Activated T-cell treated with anti-CD3 and anti-CD28 coated beads for 1 hour (primary cell): Measurements from ENCODE around the gene FRMD4A.
"Not testable (repeated sequence)": the region's sequence is repeated elsewhere in the genome, so short reads cannot be mapped to it uniquely, and the experiment has no call there.

Experiments
- DNase-seq: peaks from one replicate; pipeline ENCODE4 v3.0.0-alpha.2; 2020; ENCODE audit warnings: low read depth

The FRMD4A gene

DNA sequence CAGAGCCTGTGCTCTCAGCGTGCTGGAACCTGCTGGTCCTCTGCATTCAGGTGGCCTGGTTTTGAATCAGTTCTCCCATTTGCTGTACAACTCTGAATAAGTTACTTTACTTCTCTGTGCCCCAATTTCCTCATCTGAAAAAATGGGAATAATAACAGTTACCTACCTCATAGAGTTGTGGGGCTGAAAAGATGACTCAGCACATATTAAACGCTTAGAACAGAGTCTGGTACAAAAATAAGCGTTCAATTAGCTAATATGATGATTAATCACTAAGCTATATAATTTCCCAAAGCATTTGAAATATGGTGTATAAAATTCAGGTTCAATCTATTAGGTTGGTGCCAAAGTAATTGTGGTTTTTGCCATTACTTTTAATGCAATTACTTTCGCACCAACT is 484.8 kb downstream of the FRMD4A start:
- no peak for DNase-seq

DNA sequence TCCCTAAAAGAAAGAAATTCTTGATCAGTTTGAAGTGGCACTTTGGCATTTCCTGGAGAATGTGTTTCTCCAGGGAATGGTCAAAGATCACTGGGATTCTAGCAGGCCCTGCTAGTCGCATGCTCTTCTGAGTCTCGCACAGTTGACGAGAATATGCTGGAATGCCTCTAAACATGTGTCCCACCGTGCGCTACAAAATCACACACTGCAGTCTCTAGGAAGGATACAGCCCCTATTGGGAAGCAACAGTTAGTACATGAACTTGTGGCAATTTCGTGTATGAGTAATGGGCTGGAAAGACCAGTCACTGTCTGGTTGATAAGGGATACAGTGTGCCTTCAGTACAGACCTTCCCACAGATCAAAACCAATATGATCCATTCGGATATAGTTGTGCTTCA is 486.1 kb downstream of the FRMD4A start:
- no peak for DNase-seq

DNA sequence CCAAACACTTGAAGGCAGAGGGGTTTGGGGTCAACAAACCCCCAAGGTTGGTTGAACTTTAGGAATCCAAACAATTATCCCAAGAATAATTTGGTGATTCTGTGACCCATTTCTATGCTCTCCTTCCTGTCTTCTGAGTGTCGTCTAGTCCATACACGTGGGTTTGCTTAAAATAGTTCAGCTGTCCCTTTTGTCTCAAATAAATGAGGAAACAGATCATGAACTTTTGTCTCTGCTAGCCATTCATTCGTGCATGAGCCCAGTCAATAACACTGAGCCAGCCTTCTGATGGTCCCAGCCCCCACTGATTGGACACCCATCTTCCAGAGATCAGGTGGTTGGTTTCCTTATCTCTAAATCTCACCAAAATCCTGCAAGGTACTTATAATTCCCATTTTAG is 488.6 kb downstream of the FRMD4A start:
- DNase-seq: no peak

DNA sequence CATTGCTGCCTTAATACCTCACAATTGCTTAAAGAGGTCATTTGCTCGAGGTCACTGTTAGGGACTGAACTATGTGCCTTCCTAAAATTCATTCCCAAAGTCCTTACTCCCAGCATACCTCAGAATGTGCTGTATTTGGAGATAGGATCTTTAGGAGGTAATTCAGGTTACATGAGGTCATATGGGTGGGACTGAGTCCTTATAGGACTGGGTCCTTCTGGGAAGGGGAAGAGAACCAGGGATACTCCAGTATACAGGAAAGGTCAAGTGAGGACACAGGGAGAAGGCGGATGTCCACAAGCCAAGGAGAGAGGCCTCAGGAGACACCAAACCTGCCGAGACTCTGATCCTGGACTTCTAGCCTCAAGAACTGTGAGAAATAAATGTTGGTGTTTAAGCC is 490.7 kb downstream of the FRMD4A start:
- DNase-seq: no peak

DNA sequence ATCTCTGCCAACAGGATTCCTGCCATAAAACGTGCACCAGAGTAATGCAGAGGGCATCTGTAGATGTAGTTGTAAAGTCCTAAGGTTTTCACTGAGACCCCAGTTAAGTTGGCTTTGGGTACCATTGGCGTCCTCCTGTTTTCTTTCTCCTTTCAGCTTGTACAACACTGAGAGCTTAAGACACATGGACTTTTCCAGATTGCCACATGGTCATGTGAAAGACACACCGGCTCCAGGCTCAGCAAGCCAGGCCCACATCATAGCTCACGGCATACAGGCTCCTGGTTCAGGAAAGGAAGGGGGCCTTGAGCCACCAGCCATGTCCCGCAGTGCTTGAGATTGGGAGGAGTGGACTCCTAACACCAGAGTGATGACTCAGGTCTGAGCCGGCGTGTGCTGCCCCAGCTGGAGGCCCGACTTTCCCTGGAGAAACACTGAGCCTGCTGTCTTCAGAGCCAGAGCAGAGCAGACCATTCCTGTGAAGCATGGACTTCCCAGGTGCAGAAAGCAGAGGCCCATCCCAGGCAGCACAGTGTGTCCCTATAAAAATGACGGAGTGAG is 491.2 kb downstream of the FRMD4A start:
- no peak for DNase-seq

DNA sequence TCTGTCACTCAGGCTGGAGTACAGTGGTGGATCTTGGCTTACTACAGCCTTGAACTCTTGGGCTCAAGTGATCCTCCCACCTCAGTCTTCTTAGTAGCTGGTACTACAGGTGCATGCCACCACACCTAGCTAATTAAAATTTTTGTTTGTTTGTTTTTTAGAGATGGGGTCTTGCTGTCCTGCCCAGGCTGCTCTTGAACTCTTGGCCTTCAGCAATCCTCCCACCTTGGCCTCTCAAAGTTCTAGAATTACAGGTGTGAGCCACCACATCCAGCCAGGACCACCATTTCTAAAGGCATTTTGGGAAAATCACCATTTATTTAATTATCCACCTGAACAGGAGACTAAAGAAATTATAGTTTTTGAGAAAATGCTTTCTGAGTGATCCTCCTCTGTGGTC is 491.7 kb downstream of the FRMD4A start:
- no peak for DNase-seq

DNA sequence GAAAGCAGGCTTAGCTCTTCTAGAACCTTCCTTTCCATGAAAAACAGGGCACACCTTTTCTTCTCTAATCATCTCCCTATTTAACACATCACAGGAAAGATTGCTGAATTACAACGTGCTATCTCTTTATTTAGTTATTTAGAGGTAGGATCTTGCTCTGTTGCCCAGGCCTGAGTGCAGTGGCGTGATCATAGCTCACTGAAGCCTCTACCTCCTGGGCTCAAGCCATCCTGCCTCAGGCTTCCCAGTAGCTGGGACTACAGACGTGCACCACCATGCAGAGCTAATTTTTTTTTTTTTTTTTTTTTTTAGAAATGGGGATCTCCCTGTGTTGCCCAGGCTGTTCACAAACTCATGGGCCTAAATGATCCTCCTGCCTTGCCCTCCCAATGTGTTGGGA is 492.8 kb downstream of the FRMD4A start:
- DNase-seq: no peak

DNA sequence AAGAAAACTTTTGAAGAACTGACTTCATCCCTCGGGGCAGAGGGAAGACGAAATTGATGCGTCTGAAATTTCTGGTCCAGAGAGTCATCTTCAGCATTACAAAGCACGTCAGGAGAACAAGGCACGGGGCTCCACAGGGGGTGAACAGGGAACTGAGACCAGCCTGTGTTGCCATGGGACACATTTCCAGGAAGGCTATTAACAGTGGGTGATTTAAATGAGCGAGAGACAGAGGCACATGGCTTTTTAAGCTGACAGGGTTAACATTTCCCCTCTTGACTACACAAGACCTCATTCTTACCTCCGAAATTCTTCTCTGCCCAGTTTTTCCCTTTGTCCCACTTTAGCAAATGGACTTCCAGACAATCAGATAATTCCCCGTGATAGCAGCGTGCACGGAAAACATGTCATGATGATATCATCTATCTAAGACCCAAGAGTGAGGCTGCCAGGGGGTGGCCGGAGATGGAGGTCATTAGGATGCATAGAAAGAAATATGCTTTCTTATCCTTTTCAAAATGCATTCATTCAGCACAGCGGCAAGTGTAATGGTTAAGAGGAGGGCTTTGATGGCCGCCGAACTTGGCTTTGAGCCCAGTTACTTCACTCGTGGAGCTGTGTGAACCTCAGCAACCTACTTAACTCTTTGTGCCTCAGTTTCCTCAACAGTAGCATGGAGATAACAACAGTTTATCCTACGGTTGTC is 496.0 kb downstream of the FRMD4A start:
- no peak for DNase-seq

DNA sequence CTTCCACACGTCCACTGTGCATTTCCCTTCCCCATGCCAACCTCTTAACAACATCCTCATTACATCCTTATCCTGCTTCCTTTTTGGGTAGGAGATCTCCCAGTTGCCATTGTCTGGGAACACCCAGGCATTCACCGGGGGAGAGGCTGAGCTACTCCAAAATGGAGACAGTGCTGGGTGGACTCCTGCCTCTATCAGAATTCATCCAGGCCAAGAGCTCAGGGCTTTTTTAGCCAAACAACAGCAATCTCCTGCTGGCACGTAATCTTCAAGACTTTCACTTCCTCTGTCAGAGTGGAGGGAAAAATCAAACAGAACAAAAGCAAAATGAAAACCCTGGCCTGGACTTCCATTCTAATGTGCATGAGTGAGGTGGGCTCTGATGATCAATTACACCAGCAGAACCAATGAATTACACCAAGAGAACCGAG is 499.0 kb downstream of the FRMD4A start:
- DNase-seq: no peak

DNA sequence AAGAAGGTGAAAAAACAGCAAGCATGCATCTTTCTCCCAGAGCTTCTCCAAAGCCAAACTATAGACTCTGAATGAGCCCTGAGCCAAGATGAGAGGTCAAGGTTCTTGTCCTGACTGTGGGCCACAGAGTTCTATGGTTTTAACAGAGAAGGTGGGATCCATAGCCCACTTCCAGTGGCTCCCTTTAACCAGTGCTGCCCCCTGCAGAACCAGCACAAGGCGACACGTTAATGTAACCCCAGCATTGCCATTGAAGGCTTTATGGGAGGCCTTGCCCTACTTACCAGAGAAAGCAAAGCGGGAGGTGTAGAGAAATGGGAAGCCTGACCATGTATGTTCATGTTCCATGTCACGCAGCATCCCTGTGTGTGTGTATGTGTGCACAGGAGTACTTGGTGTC is 500.3 kb downstream of the FRMD4A start:
- DNase-seq: no peak

DNA sequence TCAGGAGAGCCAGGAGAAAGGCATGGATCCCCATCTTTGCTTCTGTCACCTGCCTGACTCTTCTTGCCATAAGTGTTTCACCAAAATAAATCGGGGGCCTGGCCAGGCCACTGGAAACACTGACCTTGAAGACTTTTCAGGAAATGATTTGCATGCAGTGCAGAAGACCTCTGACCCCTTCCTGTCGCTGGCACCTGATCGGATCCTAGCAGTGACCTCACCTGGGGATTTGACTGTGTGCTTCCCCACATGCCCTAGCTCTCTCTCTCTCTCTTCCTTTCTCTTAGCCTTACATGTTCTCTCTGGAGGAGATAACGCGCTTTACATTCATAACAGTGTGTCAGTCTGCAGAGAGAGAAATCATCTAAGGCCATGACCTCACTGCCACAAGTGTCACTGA is 500.9 kb downstream of the FRMD4A start:
- no peak for DNase-seq

DNA sequence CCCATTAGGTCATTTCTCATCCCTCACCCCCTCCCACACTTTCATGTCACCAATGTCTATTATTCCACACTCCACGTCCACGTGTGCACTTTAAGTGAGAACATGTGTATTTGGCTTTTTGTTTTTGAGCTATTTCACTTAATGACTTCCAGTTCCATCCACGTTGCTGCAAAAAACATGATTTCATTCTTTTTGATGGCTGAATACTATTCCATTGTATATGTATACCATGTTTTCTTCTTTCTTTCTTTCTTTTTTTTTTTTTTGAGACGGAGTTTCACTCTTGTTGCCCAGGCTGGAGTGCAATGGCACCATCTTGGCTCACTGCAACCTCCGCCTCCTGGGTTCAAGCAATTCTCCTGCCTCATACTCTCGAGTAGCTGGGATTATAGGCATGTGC is 502.4 kb downstream of the FRMD4A start:
- not testable (repeated sequence) for DNase-seq

DNA sequence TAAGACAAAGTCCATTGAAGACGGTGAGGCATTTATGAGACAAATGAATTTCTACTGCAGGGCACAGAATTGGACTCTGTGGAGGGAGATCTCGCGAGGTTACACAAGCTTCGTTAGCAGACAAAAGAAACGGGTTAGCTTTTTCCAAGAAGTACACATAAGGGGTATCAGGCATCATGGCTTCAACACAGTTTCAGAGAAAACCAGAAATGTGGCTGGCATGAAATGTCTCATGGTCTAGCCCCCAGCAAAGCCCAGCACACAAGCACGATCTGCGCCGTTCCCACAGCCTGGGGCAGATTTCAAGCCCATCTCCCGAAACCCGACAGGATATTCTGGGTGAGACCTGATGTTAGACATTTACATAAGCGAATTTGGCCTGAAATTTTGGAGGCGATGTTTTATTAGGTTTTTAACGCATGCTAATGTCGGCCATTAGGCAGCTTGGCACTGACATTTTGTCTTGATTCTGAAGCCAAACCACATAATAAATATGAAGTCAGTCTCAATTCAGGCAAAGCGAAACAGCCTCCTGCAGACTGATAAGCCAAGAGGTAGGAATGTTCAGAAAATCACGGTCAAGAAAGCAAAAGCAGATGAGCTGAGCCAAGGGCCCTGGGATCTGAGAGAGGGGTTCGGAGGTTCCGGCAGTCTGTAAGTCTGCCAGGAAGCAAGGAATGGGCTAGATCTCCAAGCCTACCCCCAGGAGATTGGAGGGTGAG is 503.5 kb downstream of the FRMD4A start:
- no peak for DNase-seq

DNA sequence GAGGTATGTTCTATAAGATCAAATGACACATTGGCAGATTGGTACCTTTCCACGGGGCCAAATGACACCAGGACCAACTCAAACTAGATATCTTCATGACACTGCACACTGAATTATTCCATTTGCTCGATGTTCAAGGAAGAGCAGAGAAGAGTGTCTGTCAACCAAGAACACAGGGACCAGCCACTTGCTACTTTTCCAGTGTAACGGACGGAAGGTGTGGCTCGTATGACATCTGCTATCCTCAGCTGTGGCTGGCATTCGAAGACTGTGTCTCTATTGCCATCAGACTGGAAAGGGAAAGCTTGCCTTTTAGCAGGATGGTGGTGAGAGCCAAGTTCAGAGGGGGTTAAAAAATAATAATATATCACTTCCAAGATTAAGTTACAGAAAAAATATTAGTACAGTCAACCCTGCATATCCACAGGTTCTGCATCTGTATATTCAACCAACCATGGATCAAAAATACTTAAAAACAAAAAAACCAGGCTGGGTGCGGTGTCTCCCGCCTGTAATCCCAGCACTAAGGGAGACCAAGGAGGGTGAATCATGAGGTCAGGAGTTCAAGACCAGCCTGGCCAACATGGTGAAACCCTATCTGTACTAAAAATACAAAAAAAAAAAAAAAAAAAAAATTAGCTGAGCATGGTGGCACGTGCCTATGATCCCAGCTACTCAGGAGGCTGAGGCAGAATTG is 506.9 kb downstream of the FRMD4A start:
- DNase-seq: no peak

DNA sequence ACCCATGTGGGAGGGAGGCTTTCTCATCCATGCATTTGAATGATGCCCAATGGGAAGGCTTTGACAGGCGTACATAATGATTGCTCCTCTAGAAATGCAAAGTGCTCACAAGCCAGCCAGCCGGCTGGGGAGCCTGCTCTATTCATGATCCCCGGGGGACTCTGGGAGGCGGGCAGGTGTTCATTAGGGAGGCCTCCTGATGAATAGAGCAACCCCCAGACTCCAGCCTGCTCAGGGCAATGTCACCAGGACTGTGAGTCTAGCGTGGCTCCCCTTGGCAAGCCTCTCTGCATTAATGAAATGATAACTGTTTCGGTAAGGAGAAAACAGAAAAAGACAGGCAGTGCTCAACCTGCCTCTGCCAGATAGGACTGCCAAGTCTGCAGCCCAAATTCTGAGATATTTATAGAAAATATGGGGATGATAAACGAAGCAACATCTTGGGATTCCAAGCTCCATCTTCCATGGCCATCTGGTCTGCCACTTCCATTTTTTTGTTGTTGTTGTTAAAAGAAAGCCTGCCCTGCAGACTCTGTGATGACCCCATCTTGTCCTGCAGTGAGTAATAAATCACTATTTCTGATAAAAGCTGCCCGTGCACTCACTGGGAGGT is 507.5 kb downstream of the FRMD4A start:
- no peak for DNase-seq

DNA sequence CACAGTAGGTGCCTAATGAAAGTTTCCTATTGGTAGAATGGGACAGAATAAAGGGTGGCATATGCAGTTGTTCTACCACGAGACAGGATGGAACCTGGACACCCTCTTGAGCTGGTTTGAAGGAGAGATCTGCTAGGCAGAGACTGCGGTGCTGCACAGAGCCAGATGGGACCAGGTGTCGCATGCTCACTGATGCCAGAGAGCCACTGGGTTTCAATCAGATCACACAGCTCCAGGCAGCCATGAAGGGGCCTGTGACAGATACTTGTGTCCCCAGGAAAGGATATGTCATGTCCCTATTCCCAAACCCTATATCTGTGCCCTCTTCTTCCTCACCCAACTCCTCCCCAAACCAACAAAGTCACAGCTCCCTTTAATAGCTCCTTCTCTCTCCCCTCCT is 508.2 kb downstream of the FRMD4A start:
- no peak for DNase-seq

DNA sequence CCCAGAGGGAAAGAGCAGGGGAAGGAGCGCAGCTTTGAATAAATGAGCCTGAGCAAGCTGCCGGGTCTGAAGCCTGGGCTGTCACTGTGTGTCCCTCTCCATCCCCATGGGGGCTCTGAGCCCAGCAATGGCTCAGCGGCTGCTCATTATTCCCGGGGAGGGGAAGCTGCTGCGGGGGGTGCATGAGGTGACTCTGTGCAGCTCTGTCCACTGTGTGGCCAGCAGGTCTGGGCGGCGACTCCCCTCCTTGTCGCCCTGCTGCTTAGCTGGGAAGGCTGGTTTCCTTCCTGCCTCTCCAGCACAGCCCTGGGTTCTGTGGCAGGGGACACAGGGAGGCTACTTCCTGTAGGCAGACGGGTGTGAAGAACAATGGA is 509.8 kb downstream of the FRMD4A start:
- DNase-seq: no peak

DNA sequence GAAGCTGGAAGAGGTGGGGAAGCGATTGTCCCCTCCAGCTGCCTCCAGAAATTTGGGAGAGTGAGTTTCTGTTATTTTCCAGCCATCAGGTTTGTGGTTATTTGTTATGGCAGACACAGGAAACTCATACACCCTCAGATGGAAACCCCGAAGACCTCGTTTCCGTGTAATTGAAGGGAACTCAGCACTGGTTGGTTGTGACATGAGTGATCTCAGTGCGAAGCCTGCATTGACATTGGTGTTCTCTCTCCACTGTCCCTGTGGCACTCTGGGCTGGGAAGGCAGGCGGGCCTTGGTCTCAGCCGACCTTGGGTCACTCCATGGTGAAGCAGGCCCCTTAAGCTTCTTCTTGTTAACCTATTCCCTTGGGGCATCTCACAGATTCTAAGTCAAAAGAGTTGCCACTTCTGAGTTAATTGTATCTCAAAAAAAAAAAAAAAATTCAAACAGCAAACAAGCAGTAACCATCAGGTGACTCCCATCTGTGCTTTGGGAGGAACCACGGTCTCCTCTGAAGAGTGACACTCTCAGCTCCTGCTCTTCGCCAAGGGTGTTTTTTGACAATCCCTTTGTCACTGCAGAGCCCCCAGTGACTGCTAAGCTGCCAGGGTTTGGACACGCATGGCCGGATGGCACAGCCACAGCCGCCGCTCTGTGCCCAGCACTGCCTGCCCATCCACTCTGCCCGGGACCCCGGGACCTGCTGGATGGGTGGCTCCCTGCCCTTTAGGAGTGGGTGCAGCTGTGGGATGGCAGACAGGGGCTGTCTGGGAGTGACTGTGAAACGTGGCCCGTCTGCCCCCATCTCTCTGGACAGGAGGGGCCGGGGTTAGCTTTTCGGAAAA is 510.4 kb downstream of the FRMD4A start:
- no peak for DNase-seq

DNA sequence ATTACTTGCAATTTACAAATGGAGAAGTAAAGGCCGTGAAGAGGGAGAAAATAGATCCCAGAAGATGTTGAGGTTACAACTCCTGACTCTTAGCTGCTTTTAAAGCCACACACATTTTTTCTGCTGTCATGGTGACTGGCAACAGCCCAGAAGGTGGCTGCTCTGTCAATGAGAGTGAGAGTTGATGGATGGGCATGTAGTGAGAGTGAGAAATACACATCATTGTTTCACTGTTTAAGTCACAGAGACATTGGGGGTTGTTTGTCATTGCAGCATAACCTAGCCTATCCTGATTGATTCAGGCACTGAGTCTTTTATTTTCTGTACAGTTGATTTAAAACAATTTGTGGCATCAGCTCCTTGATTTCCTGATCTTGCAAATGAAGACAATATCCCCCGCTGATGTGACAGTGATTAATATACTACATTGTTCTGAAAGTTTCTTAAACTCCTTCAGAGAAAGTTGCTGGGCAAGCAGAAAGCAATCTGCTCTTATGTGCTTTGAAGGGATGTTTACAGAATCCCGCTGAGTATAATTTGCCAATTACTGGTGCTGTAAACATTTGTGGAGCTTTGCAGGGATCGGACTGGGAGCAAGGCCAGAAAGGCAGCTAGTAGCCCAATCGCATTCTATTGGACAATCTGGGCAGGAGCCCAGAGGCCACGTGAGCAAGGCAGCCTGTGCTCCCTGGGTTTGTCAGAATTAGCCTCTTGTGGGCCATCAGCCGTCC is 514.4 kb downstream of the FRMD4A start:
- DNase-seq: no peak

DNA sequence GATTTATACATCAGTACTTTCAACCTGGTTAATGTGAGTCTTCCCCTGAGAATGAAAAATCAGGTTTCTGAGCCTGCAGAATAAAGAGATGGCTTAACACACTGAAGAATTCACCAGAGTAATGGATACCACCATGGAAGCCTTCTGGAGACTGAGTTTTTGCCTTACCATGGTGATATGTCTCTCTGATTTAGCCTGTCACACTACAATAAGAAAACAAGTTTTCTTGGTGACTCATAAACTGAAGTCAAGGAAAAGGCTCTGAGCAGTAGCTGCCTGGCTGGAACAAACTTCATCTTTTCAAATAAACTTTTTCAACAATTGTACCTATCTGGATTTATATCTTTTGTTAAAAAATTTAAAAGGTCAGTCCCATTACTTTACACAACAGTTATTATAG is 515.0 kb downstream of the FRMD4A start:
- DNase-seq: no peak

DNA sequence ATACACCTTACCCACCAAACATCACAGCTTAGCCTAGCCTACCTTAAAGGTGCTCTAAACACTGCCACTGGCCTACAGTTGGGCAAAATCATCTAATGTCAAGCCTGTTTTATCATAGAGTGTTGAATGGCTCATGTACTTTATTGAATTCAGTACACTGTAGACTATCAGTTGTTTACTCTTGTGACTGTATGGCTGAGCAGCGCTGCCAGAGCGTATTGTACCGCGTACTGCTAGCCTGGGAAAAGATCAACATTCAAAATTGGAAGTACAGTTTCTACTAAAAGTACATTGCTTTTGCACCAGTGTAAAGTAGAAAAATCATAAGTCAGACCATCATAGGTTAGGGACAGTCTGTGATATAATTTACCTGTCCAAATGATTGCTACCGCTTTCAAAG is 517.2 kb downstream of the FRMD4A start:
- no peak for DNase-seq
